ENCODE data around the gene PTPRQ.

- TF ChIP-seq, protein P1, sequence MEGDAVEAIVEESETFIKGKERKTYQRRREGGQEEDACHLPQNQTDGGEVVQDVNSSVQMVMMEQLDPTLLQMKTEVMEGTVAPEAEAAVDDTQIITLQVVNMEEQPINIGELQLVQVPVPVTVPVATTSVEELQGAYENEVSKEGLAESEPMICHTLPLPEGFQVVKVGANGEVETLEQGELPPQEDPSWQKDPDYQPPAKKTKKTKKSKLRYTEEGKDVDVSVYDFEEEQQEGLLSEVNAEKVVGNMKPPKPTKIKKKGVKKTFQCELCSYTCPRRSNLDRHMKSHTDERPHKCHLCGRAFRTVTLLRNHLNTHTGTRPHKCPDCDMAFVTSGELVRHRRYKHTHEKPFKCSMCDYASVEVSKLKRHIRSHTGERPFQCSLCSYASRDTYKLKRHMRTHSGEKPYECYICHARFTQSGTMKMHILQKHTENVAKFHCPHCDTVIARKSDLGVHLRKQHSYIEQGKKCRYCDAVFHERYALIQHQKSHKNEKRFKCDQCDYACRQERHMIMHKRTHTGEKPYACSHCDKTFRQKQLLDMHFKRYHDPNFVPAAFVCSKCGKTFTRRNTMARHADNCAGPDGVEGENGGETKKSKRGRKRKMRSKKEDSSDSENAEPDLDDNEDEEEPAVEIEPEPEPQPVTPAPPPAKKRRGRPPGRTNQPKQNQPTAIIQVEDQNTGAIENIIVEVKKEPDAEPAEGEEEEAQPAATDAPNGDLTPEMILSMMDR (IDR thresholded peaks at IDR 0.05): no peak
- TF ChIP-seq POLR2A (IDR thresholded peaks at IDR 0.05): no peak
Measured at GRCh38 chr12:80692114-80692513, 248.1 kb downstream of the PTPRQ start.
